ENCODE data around the gene CD151.

Gene CD151

DNA sequence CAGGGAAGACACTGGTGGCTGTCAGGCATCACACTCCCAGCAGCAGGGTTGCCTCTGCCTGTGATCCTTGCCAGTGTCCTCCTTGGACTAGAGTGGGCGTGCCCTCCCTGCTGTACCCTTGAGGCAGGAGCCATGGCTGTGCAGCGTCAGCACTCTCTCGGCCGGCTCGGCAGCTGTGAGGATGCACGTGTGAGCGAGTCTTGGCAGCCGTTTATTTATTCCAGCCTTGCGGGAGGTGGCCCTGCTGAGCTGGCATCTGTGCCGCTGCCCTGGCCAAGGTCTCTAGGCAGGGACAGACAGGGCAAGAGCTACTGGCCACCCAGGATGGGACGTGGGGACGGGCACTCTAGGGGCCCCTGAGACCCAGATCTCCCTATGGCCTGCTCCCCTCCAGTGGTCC is 43.8 kb downstream of the CD151 start:
- no peak for DNase-seq (ENCODE audit: extremely low read depth, low read depth)
- TF ChIP-seq, protein P1, sequence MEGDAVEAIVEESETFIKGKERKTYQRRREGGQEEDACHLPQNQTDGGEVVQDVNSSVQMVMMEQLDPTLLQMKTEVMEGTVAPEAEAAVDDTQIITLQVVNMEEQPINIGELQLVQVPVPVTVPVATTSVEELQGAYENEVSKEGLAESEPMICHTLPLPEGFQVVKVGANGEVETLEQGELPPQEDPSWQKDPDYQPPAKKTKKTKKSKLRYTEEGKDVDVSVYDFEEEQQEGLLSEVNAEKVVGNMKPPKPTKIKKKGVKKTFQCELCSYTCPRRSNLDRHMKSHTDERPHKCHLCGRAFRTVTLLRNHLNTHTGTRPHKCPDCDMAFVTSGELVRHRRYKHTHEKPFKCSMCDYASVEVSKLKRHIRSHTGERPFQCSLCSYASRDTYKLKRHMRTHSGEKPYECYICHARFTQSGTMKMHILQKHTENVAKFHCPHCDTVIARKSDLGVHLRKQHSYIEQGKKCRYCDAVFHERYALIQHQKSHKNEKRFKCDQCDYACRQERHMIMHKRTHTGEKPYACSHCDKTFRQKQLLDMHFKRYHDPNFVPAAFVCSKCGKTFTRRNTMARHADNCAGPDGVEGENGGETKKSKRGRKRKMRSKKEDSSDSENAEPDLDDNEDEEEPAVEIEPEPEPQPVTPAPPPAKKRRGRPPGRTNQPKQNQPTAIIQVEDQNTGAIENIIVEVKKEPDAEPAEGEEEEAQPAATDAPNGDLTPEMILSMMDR (IDR thresholded peaks at IDR 0.05; ENCODE audit: low read depth, low read length): no peak

DNA sequence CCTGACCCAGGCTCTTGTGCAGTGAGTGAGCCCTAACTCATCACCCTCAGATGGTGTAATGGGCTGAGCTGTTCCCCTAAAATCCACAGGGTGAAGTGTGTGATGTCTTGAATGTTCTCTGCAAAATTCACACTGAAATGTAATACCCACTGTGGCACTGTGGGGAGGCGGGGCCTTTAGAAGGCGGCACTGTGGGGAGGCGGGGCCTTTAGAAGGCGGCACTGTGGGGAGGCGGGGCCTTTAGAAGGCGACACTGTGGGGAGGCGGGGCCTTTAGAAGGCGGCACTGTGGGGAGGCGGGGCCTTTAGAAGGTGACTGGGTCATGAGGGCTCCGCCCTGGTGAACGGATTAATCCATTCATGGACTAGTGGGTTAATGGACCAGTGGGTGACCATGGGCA is 44.8 kb downstream of the CD151 start:
- TF ChIP-seq, protein P1 (IDR thresholded peaks at IDR 0.05; ENCODE audit: low read depth, low read length): no peak
- no peak for DNase-seq (ENCODE audit: extremely low read depth, low read depth)

DNA sequence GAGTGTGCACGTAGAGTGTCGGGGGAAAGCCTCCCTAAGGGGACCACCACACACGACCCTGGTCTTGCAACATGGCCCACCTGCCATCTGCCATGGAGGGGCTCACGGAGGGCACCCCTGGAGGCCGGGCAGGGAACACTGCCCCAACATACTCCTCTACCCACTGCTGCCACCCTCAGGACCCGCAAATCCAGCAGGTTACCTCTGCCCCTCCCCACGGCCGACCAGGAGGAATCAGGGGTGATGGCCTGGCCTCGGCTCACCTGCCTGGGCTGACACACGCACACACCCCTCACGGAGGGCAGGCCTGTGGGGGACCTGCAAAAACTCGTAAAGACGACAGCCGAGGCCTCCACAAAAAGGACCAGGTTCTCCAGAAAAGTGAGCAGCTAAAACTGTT is 47.7 kb downstream of the CD151 start:
- DNase-seq (ENCODE audit: extremely low read depth, low read depth): no peak
- TF ChIP-seq, protein P1 (IDR thresholded peaks at IDR 0.05; ENCODE audit: low read depth, low read length): no peak

DNA sequence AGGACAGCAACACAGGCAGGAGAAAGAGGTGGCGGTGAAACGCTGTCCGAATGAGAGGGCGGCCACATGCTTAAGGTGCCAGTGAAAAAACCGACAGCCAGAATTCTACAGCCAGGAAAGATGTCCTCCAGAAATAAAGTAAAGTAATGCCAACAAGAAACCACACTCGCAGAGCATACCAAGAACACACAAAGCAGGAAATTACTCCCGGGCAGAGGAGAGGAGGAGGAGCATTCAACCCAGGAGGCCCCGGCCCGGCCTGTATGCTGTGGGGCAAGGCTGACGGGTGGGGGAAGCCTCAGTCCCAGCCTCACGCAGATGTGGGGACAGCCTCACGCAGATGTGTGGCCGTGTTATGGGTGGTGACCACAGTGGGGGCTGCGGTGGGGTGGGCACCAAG is 49.8 kb downstream of the CD151 start:
- no peak for DNase-seq (ENCODE audit: extremely low read depth, low read depth)
- TF ChIP-seq, protein P1 (IDR thresholded peaks at IDR 0.05; ENCODE audit: low read depth, low read length): no peak

DNA sequence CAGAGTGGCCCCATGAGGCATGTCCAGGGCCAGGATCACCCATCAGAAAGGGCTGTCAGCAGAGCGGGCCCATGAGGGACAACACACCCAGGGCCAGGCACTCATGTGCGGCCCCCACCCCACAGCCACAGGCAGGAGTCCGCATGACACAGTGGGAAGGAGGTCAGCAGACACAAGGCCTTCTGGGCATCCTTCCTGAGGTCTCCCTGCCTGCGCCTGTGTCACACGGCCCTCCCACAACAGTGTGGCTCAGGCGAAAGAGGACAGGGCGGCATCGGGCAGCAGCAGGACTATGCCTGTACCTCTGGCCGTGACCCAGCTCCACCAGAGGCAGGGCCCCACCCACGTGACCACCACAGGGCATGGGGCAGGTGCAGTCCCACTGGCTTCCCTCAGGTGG is 50.8 kb downstream of the CD151 start:
- TF ChIP-seq, protein P1 (IDR thresholded peaks at IDR 0.05; ENCODE audit: low read depth, low read length): no peak
- no peak for DNase-seq (ENCODE audit: extremely low read depth, low read depth)

DNA sequence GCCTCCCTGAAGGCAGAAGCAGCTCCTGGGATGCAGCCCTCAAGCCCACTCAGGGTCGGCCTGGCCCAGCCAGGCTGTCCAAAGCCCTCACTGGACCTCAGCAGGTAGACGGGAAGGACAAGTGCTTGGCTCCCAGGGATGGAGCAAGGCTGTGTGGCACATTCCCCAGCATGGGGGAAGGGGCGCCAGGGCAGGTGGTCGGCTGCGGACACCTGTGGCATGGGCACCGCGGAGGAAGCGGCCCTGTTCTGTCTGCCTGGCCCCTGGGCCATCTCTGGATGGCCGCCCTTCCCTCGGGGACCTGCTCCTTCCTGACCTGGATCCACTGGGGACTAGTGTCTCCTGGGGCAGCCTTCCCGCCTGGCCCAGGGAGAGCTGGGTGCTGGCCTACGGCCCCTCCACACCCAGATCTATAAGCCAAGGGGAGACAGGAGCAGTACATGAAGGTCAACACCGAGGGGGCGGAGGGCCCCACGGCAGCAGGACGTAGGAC is 51.9 kb downstream of the CD151 start:
- DNase-seq (ENCODE audit: extremely low read depth, low read depth): no peak
- TF ChIP-seq, protein P1 (IDR thresholded peaks at IDR 0.05; ENCODE audit: low read depth, low read length): no peak

DNA sequence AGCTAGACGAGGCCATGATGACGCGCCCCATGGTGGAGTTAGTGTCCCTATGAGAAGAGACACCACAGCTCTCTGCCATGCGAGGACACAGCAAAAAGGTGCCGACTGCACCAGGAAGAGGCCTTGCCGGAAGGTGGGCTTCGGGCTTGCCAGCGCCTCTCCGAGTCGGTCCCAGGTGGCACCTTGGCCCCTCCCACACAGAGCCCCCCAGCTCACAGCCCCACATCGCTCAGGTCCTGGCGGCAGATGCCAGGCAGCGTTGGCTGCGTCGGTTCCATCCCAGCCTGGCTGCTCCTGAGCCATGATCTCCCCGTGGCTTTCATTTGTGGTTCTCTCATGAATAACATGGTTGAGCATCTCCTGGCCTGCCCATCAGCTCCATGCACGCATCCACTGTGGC is 53.8 kb downstream of the CD151 start:
- DNase-seq (ENCODE audit: extremely low read depth, low read depth): no peak
- TF ChIP-seq, protein P1 (IDR thresholded peaks at IDR 0.05; ENCODE audit: low read depth, low read length): no peak
